Measurements from ENCODE around the gene PITPNB.

DNA sequence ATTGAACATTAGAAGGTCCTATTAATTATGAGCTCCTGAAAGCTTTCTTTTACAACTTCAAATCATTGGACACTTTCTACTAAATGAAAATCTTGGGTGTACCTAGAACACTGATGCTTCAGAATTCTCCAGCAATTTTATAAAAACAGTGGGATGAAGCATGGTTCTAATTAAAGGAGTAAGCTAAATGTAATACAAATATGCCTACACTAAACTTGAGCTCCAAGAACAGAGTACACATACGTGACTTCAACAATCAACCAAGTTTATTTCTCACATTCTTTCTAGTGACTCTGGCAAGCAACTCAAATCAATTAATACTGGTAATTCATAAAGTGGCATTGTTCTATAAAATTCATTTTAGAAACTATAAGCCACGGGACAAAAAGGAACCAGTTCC, 55.5 kb downstream of the PITPNB start:
- no peak for TF ChIP-seq TARDBP (CRISPR knock-in tag; IDR thresholded peaks at IDR 0.05)
- TF ChIP-seq PAWR (CRISPR knock-in tag; IDR thresholded peaks at IDR 0.05; ENCODE audit: borderline replicate concordance): no peak
- TF ChIP-seq, protein P1, sequence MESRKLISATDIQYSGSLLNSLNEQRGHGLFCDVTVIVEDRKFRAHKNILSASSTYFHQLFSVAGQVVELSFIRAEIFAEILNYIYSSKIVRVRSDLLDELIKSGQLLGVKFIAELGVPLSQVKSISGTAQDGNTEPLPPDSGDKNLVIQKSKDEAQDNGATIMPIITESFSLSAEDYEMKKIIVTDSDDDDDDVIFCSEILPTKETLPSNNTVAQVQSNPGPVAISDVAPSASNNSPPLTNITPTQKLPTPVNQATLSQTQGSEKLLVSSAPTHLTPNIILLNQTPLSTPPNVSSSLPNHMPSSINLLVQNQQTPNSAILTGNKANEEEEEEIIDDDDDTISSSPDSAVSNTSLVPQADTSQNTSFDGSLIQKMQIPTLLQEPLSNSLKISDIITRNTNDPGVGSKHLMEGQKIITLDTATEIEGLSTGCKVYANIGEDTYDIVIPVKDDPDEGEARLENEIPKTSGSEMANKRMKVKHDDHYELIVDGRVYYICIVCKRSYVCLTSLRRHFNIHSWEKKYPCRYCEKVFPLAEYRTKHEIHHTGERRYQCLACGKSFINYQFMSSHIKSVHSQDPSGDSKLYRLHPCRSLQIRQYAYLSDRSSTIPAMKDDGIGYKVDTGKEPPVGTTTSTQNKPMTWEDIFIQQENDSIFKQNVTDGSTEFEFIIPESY (CRISPR knock-in tag; IDR thresholded peaks at IDR 0.05): no peak
- TF ChIP-seq, protein P2, sequence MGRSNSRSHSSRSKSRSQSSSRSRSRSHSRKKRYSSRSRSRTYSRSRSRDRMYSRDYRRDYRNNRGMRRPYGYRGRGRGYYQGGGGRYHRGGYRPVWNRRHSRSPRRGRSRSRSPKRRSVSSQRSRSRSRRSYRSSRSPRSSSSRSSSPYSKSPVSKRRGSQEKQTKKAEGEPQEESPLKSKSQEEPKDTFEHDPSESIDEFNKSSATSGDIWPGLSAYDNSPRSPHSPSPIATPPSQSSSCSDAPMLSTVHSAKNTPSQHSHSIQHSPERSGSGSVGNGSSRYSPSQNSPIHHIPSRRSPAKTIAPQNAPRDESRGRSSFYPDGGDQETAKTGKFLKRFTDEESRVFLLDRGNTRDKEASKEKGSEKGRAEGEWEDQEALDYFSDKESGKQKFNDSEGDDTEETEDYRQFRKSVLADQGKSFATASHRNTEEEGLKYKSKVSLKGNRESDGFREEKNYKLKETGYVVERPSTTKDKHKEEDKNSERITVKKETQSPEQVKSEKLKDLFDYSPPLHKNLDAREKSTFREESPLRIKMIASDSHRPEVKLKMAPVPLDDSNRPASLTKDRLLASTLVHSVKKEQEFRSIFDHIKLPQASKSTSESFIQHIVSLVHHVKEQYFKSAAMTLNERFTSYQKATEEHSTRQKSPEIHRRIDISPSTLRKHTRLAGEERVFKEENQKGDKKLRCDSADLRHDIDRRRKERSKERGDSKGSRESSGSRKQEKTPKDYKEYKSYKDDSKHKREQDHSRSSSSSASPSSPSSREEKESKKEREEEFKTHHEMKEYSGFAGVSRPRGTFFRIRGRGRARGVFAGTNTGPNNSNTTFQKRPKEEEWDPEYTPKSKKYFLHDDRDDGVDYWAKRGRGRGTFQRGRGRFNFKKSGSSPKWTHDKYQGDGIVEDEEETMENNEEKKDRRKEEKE (IDR thresholded peaks at IDR 0.05): no peak
